ENCODE results near the gene LYPD6. TPM values are rescaled to one million over a fixed set of nuclear protein-coding genes. Genes with fewer than 3 reads are reported as not detected.

The LYPD6 gene
- total RNA-seq, 1 donor from 2014 or later, result 0.47 TPM

GRCh38 chr2:149418065-149418464 is 87.7 kb downstream of the LYPD6 start:
- DNase-seq (no peak), ATAC-seq (no peak)
- TF ChIP-seq CTCF (IDR thresholded peaks at IDR 0.05), result no peak
- no peak overlapping the region for H3K4me3 ChIP-seq
- no peak overlapping the region for H3K27ac ChIP-seq
- H3K9me3 ChIP-seq, result no peaks in the 10 kb centered on the region
- no peaks in the 10 kb centered on the region for H3K27me3 ChIP-seq (ENCODE audit: low read depth)
- H3K36me3 ChIP-seq, result no peaks in the 10 kb centered on the region
- H3K4me1 ChIP-seq, result peaks cover 6% of the 10 kb centered on the region
- intact Hi-C loops (cut with DNase I), result no loop called here

GRCh38 chr2:149420053-149420963 is 89.9 kb downstream of the LYPD6 start:
- Histone ChIP-seq H3K27me3 (ENCODE audit: low read depth) (no peaks in the 10 kb centered on the region), H3K4me1 (peaks cover 6% of the 10 kb centered on the region), H3K27ac (no peak overlapping the region), H3K4me3 (no peak overlapping the region), H3K9me3 (no peaks in the 10 kb centered on the region), H3K36me3 (no peaks in the 10 kb centered on the region)
- intact Hi-C loops (cut with DNase I), result no loop called here
- no peak for TF ChIP-seq CTCF (IDR thresholded peaks at IDR 0.05)
- no peak for DNase-seq
- peak; percentile 48 to 82 for ATAC-seq

- no peaks in the 10 kb centered on the region for H3K9me3 ChIP-seq
- H3K4me1 ChIP-seq, result peaks cover 6% of the 10 kb centered on the region
- no peak overlapping the region for H3K4me3 ChIP-seq
- H3K27me3 ChIP-seq (ENCODE audit: low read depth), result no peaks in the 10 kb centered on the region
- no peaks in the 10 kb centered on the region for H3K36me3 ChIP-seq
- ATAC-seq (no peak), DNase-seq (no peak)
- no peak overlapping the region for H3K27ac ChIP-seq
- TF ChIP-seq CTCF (IDR thresholded peaks at IDR 0.05), result no peak
- intact Hi-C loops (cut with DNase I), result no loop called here
Measured at GRCh38 chr2:149421791-149422190, 91.4 kb downstream of the LYPD6 start.

GRCh38 chr2:149422337-149422990 is 92.1 kb downstream of the LYPD6 start:
- no peak for TF ChIP-seq CTCF (IDR thresholded peaks at IDR 0.05)
- H3K4me3 ChIP-seq, result no peak overlapping the region
- no peak for DNase-seq
- no peak overlapping the region for H3K27ac ChIP-seq
- intact Hi-C loops (cut with DNase I), result no loop called here
- peaks cover 6% of the 10 kb centered on the region for H3K4me1 ChIP-seq
- H3K9me3 ChIP-seq, result no peaks in the 10 kb centered on the region
- H3K36me3 ChIP-seq, result no peaks in the 10 kb centered on the region
- peak; percentile 36 to 40 for ATAC-seq
- H3K27me3 ChIP-seq (ENCODE audit: low read depth), result no peaks in the 10 kb centered on the region

GRCh38 chr2:149422991-149423338 is 92.6 kb downstream of the LYPD6 start:
- DNase-seq, result no peak
- Histone ChIP-seq H3K4me3 (no peak overlapping the region), H3K27me3 (ENCODE audit: low read depth) (no peaks in the 10 kb centered on the region), H3K9me3 (no peaks in the 10 kb centered on the region), H3K36me3 (no peaks in the 10 kb centered on the region), H3K4me1 (peaks cover 6% of the 10 kb centered on the region), H3K27ac (no peak overlapping the region)
- TF ChIP-seq CTCF (IDR thresholded peaks at IDR 0.05), result no peak
- intact Hi-C loops (cut with DNase I), result no loop called here
- no peak for ATAC-seq
